T1000 (cell line): ENCODE data around the gene AKTIP.
"Not testable (repeated sequence)": the region's sequence is repeated elsewhere in the genome, so short reads cannot be mapped to it uniquely, and the experiment has no call there.

Experiments used
- DNase-seq: peaks from one replicate; lab custom pipeline; 2025; ENCODE audit warnings: mixed read lengths; lab: John Stamatoyannopoulos, UW

Gene AKTIP

GRCh38 chr16:53515259-53515658, 12.2 kb upstream of the AKTIP start:
- no peak for DNase-seq

GRCh38 chr16:53512795-53513194, 9.8 kb upstream of the AKTIP start:
- DNase-seq, result not testable (repeated sequence)

GRCh38 chr16:53511403-53512280, 8.6 kb upstream of the AKTIP start:
- DNase-seq, result no peak

GRCh38 chr16:53511084-53511402, 8.0 kb upstream of the AKTIP start:
- DNase-seq, result no peak

- DNase-seq, result no peak
Observed at GRCh38 chr16:53510704-53511070, 7.7 kb upstream of the AKTIP start.

GRCh38 chr16:53509906-53510703, 7.1 kb upstream of the AKTIP start:
- DNase-seq, result no peak

GRCh38 chr16:53507464-53508179, 4.6 kb upstream of the AKTIP start:
- no peak for DNase-seq

- no peak for DNase-seq
Observed at GRCh38 chr16:53506254-53506653, 3.2 kb upstream of the AKTIP start.

GRCh38 chr16:53504665-53505064, 1.7 kb upstream of the AKTIP start:
- DNase-seq, result no peak

GRCh38 chr16:53503991-53504663, 1.1 kb upstream of the AKTIP start:
- DNase-seq, result no peak

- peak; percentile 98 for DNase-seq
Observed at GRCh38 chr16:53503270-53503923, 388 bp upstream of the AKTIP start.

GRCh38 chr16:53501216-53501859, 1.7 kb downstream of the AKTIP start:
- no peak for DNase-seq

GRCh38 chr16:53498984-53499383, 4.0 kb downstream of the AKTIP start:
- DNase-seq, result no peak

- no peak for DNase-seq
Observed at GRCh38 chr16:53495325-53495724, 7.7 kb downstream of the AKTIP start.

- DNase-seq, result no peak
Observed at GRCh38 chr16:53494636-53495035, 8.4 kb downstream of the AKTIP start.

GRCh38 chr16:53492503-53492902, 10.5 kb downstream of the AKTIP start:
- no peak for DNase-seq

GRCh38 chr16:53489755-53490154, 13.3 kb downstream of the AKTIP start:
- no peak for DNase-seq

- DNase-seq, result no peak
Observed at GRCh38 chr16:53486230-53486629, 16.8 kb downstream of the AKTIP start.

GRCh38 chr16:53484542-53484941, 18.5 kb downstream of the AKTIP start:
- DNase-seq, result no peak

GRCh38 chr16:53482123-53482522, 20.9 kb downstream of the AKTIP start:
- no peak for DNase-seq

GRCh38 chr16:53480394-53480793, 22.6 kb downstream of the AKTIP start:
- DNase-seq, result no peak
